Parathyroid adenoma (tissue), 2 donors: ENCODE measurements around the gene SPATA32.

Experiments used
- H2AFZ ChIP-seq: fragments of 300-600 bp; sonication (generic); one replicate; pipeline ENCODE4 v1.7.0; 2017; ENCODE audit warnings: antibody characterized with exemption, mild to moderate bottlenecking
- H3K27ac ChIP-seq: fragments of 300-600 bp; sonication (generic); one replicate; pipeline ENCODE4 v1.7.0; 2017
- H3K27me3 ChIP-seq: fragments of 300-600 bp; sonication (generic); one replicate; pipeline ENCODE4 v1.7.0; 2017; ENCODE audit warnings: low read length; ENCODE audit not compliant: control insufficient read depth, insufficient read depth
- H3K36me3 ChIP-seq: fragments of 300-600 bp; sonication (generic); one replicate; pipeline ENCODE4 v1.7.0; 2017; ENCODE audit warnings: low read length; ENCODE audit not compliant: control insufficient read depth, insufficient read depth
- H3K4me1 ChIP-seq: fragments of 300-600 bp; sonication (generic); one replicate; pipeline ENCODE4 v1.7.0; 2017; ENCODE audit warnings: control low read depth
- H3K4me2 ChIP-seq: fragments of 300-600 bp; sonication (generic); one replicate; pipeline ENCODE4 v1.7.0; 2017; ENCODE audit warnings: low read length
- H3K4me3 ChIP-seq: fragments of 300-600 bp; sonication (generic); one replicate; pipeline ENCODE4 v1.7.0; 2017; ENCODE audit warnings: low read depth, low read length
- H3K79me2 ChIP-seq: fragments of 300-600 bp; sonication (generic); one replicate; pipeline ENCODE4 v1.7.0; 2017; ENCODE audit warnings: control low read depth
- H3K9ac ChIP-seq: fragments of 300-600 bp; sonication (generic); one replicate; pipeline ENCODE4 v1.7.0; 2017; ENCODE audit warnings: mild to moderate bottlenecking
- H3K9me3 ChIP-seq: fragments of 300-600 bp; sonication (generic); one replicate; pipeline ENCODE4 v1.7.0; 2017; ENCODE audit warnings: low read length; ENCODE audit not compliant: control insufficient read depth
- TF ChIP-seq, protein P1 (sequence below): fragments of 300-600 bp; sonication (generic); IDR thresholded peaks from one replicate; pipeline ENCODE4 v1.7.0; 2017; ENCODE audit warnings: antibody characterized with exemption, mild to moderate bottlenecking
- donor health status: primary hyperparathyroidism.

Gene SPATA32

DNA sequence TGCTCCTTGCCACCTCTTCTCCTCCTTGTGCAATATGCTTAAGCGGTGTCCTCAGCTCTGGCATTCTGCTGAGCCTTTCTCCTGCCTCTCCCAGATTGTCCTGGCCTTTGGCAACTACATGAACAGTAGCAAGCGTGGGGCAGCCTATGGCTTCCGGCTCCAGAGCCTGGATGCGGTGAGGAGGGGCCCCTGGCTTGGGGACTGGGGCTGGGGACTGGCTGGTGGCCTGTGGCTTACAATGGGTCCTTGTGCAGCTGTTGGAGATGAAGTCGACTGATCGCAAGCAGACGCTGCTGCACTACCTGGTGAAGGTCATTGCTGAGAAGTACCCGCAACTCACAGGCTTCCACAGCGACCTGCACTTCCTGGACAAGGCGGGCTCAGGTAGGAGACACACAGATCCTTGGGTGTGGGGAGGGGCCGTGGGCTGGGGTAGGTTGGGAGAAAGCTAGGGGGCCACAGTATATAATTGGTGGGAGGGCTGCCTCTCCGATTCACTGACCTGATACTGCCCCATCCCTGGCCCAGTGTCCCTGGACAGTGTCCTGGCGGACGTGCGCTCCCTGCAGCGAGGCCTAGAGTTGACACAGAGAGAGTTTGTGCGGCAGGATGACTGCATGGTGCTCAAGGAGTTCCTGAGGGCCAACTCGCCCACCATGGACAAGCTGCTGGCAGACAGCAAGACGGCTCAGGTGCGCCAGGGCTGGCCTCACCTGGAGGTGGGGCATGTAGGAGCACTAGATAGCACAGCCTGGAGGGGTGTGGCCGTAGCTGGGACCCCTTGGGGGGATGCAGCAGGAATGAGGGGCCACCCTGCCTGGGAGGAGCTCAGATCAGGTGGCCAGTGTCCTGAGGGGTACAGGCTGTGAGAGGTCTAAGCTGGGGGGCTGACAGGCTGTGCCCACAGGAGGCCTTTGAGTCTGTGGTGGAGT is 16.9 kb downstream of the SPATA32 start:
- Histone ChIP-seq H3K27ac (no peak overlapping the region), H3K27me3 (no peaks in the 10 kb centered on the region), H3K4me2 (no peak overlapping the region), H3K9ac (no peak overlapping the region), H3K9me3 (no peaks in the 10 kb centered on the region), H3K4me3 (no peak overlapping the region), H2AFZ (no peak overlapping the region), H3K4me1 (peaks cover 8% of the 10 kb centered on the region), H3K36me3 (no peaks in the 10 kb centered on the region), H3K79me2 (no peaks in the 10 kb centered on the region)
- TF ChIP-seq, protein P1, sequence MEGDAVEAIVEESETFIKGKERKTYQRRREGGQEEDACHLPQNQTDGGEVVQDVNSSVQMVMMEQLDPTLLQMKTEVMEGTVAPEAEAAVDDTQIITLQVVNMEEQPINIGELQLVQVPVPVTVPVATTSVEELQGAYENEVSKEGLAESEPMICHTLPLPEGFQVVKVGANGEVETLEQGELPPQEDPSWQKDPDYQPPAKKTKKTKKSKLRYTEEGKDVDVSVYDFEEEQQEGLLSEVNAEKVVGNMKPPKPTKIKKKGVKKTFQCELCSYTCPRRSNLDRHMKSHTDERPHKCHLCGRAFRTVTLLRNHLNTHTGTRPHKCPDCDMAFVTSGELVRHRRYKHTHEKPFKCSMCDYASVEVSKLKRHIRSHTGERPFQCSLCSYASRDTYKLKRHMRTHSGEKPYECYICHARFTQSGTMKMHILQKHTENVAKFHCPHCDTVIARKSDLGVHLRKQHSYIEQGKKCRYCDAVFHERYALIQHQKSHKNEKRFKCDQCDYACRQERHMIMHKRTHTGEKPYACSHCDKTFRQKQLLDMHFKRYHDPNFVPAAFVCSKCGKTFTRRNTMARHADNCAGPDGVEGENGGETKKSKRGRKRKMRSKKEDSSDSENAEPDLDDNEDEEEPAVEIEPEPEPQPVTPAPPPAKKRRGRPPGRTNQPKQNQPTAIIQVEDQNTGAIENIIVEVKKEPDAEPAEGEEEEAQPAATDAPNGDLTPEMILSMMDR = no peak

DNA sequence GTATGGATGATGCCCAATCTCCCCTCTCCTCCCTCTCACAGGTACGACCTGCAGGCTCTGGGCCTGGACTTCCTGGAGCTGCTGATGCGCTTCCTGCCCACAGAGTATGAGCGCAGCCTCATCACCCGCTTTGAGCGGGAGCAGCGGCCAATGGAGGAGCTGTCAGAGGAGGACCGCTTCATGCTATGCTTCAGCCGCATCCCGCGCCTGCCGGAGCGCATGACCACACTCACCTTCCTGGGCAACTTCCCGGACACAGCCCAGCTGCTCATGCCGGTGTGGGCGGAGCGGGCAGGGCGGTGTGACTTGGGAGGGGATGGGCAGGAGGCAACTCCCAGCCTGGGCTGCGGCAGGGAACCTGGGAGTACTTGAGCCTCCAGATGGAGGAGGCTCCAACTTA is 18.1 kb downstream of the SPATA32 start:
- TF ChIP-seq, protein P1 = no peak
- Histone ChIP-seq H3K9ac (no peak overlapping the region), H3K4me2 (no peak overlapping the region), H3K27me3 (no peaks in the 10 kb centered on the region), H3K79me2 (no peaks in the 10 kb centered on the region), H3K4me1 (peaks cover 7% of the 10 kb centered on the region), H3K36me3 (no peaks in the 10 kb centered on the region), H3K27ac (no peak overlapping the region), H3K4me3 (no peak overlapping the region), H2AFZ (no peak overlapping the region), H3K9me3 (no peaks in the 10 kb centered on the region)

DNA sequence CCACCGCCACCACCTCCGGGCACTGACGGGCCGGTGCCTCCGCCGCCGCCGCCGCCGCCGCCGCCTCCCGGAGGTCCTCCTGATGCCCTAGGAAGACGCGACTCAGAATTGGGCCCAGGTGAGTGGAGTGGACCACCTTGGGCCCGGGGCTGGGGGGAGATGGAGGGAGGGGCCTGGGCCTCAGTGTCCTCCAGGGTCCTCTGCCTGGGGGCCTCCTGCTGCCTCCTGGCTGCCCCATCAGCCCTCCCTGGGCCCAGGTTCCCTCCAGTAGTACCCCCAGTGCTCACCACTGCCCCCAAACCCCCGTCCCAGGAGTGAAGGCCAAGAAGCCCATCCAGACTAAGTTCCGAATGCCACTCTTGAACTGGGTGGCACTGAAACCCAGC is 19.9 kb downstream of the SPATA32 start:
- H3K4me1 ChIP-seq = peaks cover 5% of the 10 kb centered on the region
- H3K9me3 ChIP-seq = no peaks in the 10 kb centered on the region
- peak overlapping the region; percentile 53 for H3K27ac ChIP-seq
- TF ChIP-seq, protein P1 = no peak
- H3K36me3 ChIP-seq = no peaks in the 10 kb centered on the region
- H3K27me3 ChIP-seq = no peaks in the 10 kb centered on the region
- no peaks in the 10 kb centered on the region for H3K79me2 ChIP-seq
- peak overlapping the region; percentile 5 for H3K4me3 ChIP-seq
- H3K9ac ChIP-seq = no peak overlapping the region
- peak overlapping the region; percentile 49 for H3K4me2 ChIP-seq
- peak overlapping the region; percentile 77 for H2AFZ ChIP-seq

DNA sequence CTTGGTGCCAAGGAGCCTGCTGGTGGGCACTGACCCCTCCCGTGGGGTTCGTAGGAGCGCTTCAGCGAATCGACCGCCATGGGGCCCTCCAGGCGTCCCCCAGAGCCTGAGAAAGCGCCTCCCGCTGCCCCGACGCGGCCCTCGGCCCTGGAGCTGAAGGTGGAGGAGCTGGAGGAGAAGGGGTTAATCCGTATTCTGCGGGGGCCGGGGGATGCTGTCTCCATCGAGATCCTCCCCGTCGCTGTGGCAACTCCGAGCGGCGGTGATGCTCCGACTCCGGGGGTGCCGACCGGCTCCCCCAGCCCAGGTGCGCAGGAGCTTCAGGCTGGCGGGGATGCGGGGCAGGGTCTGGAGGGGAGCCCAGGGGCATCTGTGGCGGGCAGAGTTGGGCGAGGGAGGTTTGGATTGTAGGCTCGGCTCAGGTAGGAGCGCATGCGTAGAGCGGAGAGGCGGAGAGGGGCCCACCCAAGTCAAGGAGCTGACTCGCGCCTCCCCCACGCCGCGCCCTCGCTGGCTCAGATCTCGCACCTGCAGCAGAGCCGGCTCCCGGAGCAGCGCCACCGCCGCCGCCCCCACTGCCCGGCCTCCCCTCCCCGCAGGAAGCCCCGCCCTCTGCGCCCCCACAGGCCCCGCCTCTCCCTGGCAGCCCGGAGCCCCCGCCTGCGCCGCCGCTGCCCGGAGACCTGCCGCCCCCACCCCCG is 20.4 kb downstream of the SPATA32 start:
- Histone ChIP-seq H3K36me3 (no peaks in the 10 kb centered on the region), H3K9ac (peak overlapping the region; percentile 23)

More for the DNA sequence above, 20.4 kb downstream of the SPATA32 start:
- peaks cover 2% of the 10 kb centered on the region for H3K4me1 ChIP-seq
- H3K27ac ChIP-seq = peak overlapping the region; percentile 46
- peak overlapping the region; percentile 91 for H3K4me2 ChIP-seq
- TF ChIP-seq, protein P1 = no peak
- no peaks in the 10 kb centered on the region for H3K9me3 ChIP-seq
- peak overlapping the region; percentile 64 for H3K4me3 ChIP-seq
- no peaks in the 10 kb centered on the region for H3K27me3 ChIP-seq
- peak overlapping the region; percentile 93 for H2AFZ ChIP-seq
- no peaks in the 10 kb centered on the region for H3K79me2 ChIP-seq
